Hematopoietic multipotent progenitor cell (in vitro differentiated cells): ENCODE results near the gene CCL18. TPM values are rescaled to one million over a fixed set of nuclear protein-coding genes. Genes with fewer than 3 reads are reported as not detected.

ENCODE experiments used
- small RNA-seq: library from RNA; depleted of rRNA; stranded (forward); fragments of <200 nt; gene quantifications from one replicate; pipeline ENCODE3, GENCODE V24; 2012
- total RNA-seq: library from RNA; depleted of rRNA; stranded (reverse); fragments of >200 nt; gene quantifications from one replicate; pipeline ENCODE4 v1.2.3, GENCODE V29; 2012

CCL18 gene
- total RNA-seq, 1 donor, result not detected

Small RNAs within 50 kb of the gene (small RNA-seq; reads per million reads assigned to genes)
- gene RN7SL301P, result not detected

Other genes with a start within 250 kb of the CCL18 start
- not detected for gene HEATR9, start 195.4 kb upstream of the CCL18 start, total RNA-seq
- gene CCL5, start 183.9 kb upstream of the CCL18 start, total RNA-seq, result 1.3 TPM
- 0.54 TPM for gene RDM1, start 133.5 kb upstream of the CCL18 start, total RNA-seq
- not detected for gene LYZL6, start 120.6 kb upstream of the CCL18 start, total RNA-seq
- gene CCL16, start 82.8 kb upstream of the CCL18 start, total RNA-seq, result not detected
- not detected for gene CCL14, start 77.5 kb upstream of the CCL18 start, total RNA-seq
- not detected for gene CCL15, start 62.7 kb upstream of the CCL18 start, total RNA-seq
- 0.81 TPM for gene CCL23, start 46.3 kb upstream of the CCL18 start, total RNA-seq
- gene CCL3, start 25.9 kb downstream of the CCL18 start, total RNA-seq, result 1.6 TPM
- gene CCL4, start 39.6 kb downstream of the CCL18 start, total RNA-seq, result 1.6 TPM
- 1.1 TPM for gene TBC1D3B, start 112.4 kb downstream of the CCL18 start, total RNA-seq
- gene CCL3L1, start 132.5 kb downstream of the CCL18 start, total RNA-seq, result 0.54 TPM
- gene CCL4L2, start 146.8 kb downstream of the CCL18 start, total RNA-seq, result not detected
- gene TBC1D3I, start 200.3 kb downstream of the CCL18 start, total RNA-seq, result 0.54 TPM